GM12892 (cell line): Measurements from ENCODE around the gene ACVR1B.

ENCODE experiments used
- POLR2A ChIP-seq: IDR thresholded peaks from 2 replicates; pipeline ENCODE4 v1.6.1; 2011; ENCODE audit warnings: low read depth, low read length, control low read depth
- POLR2AphosphoS5 ChIP-seq: IDR thresholded peaks from 2 replicates; pipeline ENCODE4 v1.6.1; 2011; ENCODE audit warnings: low read depth, low read length, control low read depth

GRCh38 chr12:52003591-52003990 lies 52.1 kb downstream of the ACVR1B start:
- TF ChIP-seq POLR2A (no peak), POLR2AphosphoS5 (no peak)
